GM15510 (cell line): ENCODE measurements around the gene IFITM10.

Experiments used
- POLR2A ChIP-seq: IDR thresholded peaks from 3 replicates; pipeline ENCODE4 v1.6.1; 2011; ENCODE audit warnings: borderline replicate concordance; ENCODE audit not compliant: insufficient read length; ENCODE audit errors: extremely low read depth

The IFITM10 gene

GRCh38 chr11:1693327-1694063, 56.9 kb downstream of the IFITM10 start:
- no peak for TF ChIP-seq POLR2A

GRCh38 chr11:1692708-1693326, 57.6 kb downstream of the IFITM10 start:
- no peak for TF ChIP-seq POLR2A

GRCh38 chr11:1691878-1692707, 58.3 kb downstream of the IFITM10 start:
- TF ChIP-seq POLR2A = no peak

- no peak for TF ChIP-seq POLR2A
These were observed 59.1 kb downstream of the IFITM10 start for GRCh38 chr11:1691026-1691877.

GRCh38 chr11:1690167-1691025, 60.0 kb downstream of the IFITM10 start:
- TF ChIP-seq POLR2A = no peak
